ENCODE results near the gene TRIO. TPM values are rescaled to one million over a fixed set of nuclear protein-coding genes. Genes with fewer than 3 reads are reported as not detected.

The TRIO gene
- total and polyA plus RNA-seq, 2 donors (not counting 3 experiments of a cell fraction or from before 2014, with no cell fraction given), result 82.9 to 248 TPM

GRCh38 chr5:14131855-14132503 lies 11.2 kb upstream of the TRIO start:
- dilution Hi-C loops (cut with MboI; ENCODE audit: extremely low pct_ligation_motif_present, low sequenced_read_pairs), result loop anchor here (25.0 kb wide), 1 partner anchor 130 kb away; no protein-coding TSS in a partner anchor
- Histone ChIP-seq H3K27me3 (ENCODE audit: control insufficient read depth in 2 of 2, insufficient read depth in 2 of 2, low read length in 2 of 2) (peaks cover 16 to 26% of the 10 kb centered on the region in 2 experiments), H3K36me3 (ENCODE audit: control insufficient read depth in 2 of 2, extremely low read depth in 1 of 2, insufficient read depth in 2 of 2, low read length in 2 of 2) (no peaks in the 10 kb centered on the region), H3K9ac (replicated peaks; ENCODE audit: extremely low read depth, insufficient read depth, low read length) (no peak overlapping the region), H3K4me2 (ENCODE audit: insufficient read depth, low read length) (no peak overlapping the region), H2AFZ (ENCODE audit: low read depth, low read length) (no peak overlapping the region), H3K4me1 (ENCODE audit: control insufficient read depth, extremely low read depth, insufficient read depth, low read length) (no peaks in the 10 kb centered on the region), H3K79me2 (ENCODE audit: control insufficient read depth, insufficient read depth, low read length) (no peaks in the 10 kb centered on the region), H3K4me3 (replicated peaks in 1 of 3; ENCODE audit: insufficient read depth in 1 of 3, low read depth in 1 of 3, low read length in 3 of 3) (no peak overlapping the region), H3K27ac (ENCODE audit: insufficient read depth, low read depth, low read length) (no peak overlapping the region), H4K20me1 (replicated peaks; ENCODE audit: control insufficient read depth, extremely low read depth, insufficient read depth, low read length) (no peaks in the 10 kb centered on the region), H3K9me3 (replicated peaks; ENCODE audit: control insufficient read depth, insufficient read depth, low read length) (no peaks in the 10 kb centered on the region), H3K9me1 (replicated peaks; ENCODE audit: control insufficient read depth, extremely low read depth, insufficient read depth, low read length) (no peaks in the 10 kb centered on the region)
- intact Hi-C loops (cut with micrococcal nuclease), result no loop called here
- POLR2A ChIA-PET, result no interaction called here
- BruUV-seq (replicated peaks), result no TSS peak
- DNase-seq (ENCODE audit: low read depth, low spot score) (no peak), FAIRE-seq (no peak)
- CTCF ChIA-PET, result interaction anchor here (1.3 kb wide), 2 partner anchors 23 to 138 kb away, joined by 4 to 6 read pairs; no protein-coding TSS in a partner anchor
- no peak for TF ChIP-seq GATA2 (IDR thresholded peaks at IDR 0.05; ENCODE audit: insufficient read depth, insufficient read length, low read depth, low read length)
- TF ChIP-seq POLR2AphosphoS5 (IDR thresholded peaks at IDR 0.05; ENCODE audit: insufficient read depth, low read depth, low read length), result no peak
- TF ChIP-seq FOS (IDR thresholded peaks at IDR 0.05; ENCODE audit: borderline replicate concordance, insufficient read depth, low read length), result no peak
- no peak for TF ChIP-seq EZH2 (IDR thresholded peaks at IDR 0.05; ENCODE audit: borderline replicate concordance, low read depth, low read length, severe bottlenecking)
- TF ChIP-seq POLR2A (IDR thresholded peaks at IDR 0.05; ENCODE audit: low read depth, low read length), result no peak
- no peak for TF ChIP-seq CTCF (IDR thresholded peaks at IDR 0.05; ENCODE audit: extremely low read depth in 1 of 2, insufficient read depth in 1 of 2, low read depth in 1 of 2, low read length in 2 of 2)
- TF ChIP-seq JUN (IDR thresholded peaks at IDR 0.05; ENCODE audit: borderline replicate concordance, insufficient read depth, insufficient read length, low read depth), result no peak
- TF ChIP-seq MAX (IDR thresholded peaks at IDR 0.05; ENCODE audit: insufficient read depth, insufficient read length), result no peak
- no peak for TF ChIP-seq MYC (IDR thresholded peaks at IDR 0.05; ENCODE audit: low read depth, low read length)
